ENCODE results near the gene LSR. TPM values are rescaled to one million over a fixed set of nuclear protein-coding genes. Genes with fewer than 3 reads are reported as not detected.

The LSR gene
- total RNA-seq, 3 donors from 2014 or later, result 123 to 302 (median 289) TPM

GRCh38 chr19:35303357-35303915 is 54.6 kb downstream of the LSR start:
- TF ChIP-seq CTCF (IDR thresholded peaks at IDR 0.05), result no peak
- DNase-seq, result no peak
- no peaks in the 10 kb centered on the region for H3K4me1 ChIP-seq (ENCODE audit: low read depth)
- intact Hi-C loops (cut with DNase I, micrococcal nuclease), result no loop called here
- no peaks in the 10 kb centered on the region for H3K9me3 ChIP-seq
- no peaks in the 10 kb centered on the region for H3K36me3 ChIP-seq (ENCODE audit: low read depth)
- H3K4me3 ChIP-seq, result no peak overlapping the region
- no peak for ATAC-seq

- Histone ChIP-seq H3K9me3 (no peaks in the 10 kb centered on the region), H3K36me3 (ENCODE audit: low read depth) (no peaks in the 10 kb centered on the region), H3K4me1 (ENCODE audit: low read depth) (no peaks in the 10 kb centered on the region), H3K4me3 (no peak overlapping the region)
- intact Hi-C loops (cut with DNase I, micrococcal nuclease), result no loop called here
- no peak for DNase-seq
- no peak for TF ChIP-seq CTCF (IDR thresholded peaks at IDR 0.05)
- no peak for ATAC-seq
These were observed 55.2 kb downstream of the LSR start for GRCh38 chr19:35304036-35304435.

- Histone ChIP-seq H3K9me3 (no peaks in the 10 kb centered on the region), H3K36me3 (ENCODE audit: low read depth) (no peaks in the 10 kb centered on the region), H3K4me3 (no peak overlapping the region), H3K4me1 (ENCODE audit: low read depth) (no peaks in the 10 kb centered on the region)
- TF ChIP-seq CTCF (IDR thresholded peaks at IDR 0.05), result no peak
- intact Hi-C loops (cut with DNase I, micrococcal nuclease), result no loop called here
- no peak for ATAC-seq
- no peak for DNase-seq
These were observed 56.4 kb downstream of the LSR start for GRCh38 chr19:35305181-35305580.

GRCh38 chr19:35306473-35307246 is 57.9 kb downstream of the LSR start:
- Histone ChIP-seq H3K36me3 (ENCODE audit: low read depth) (no peaks in the 10 kb centered on the region), H3K4me1 (ENCODE audit: low read depth) (no peaks in the 10 kb centered on the region), H3K4me3 (no peak overlapping the region), H3K9me3 (no peaks in the 10 kb centered on the region)
- intact Hi-C loops (cut with DNase I, micrococcal nuclease), result no loop called here
- ATAC-seq (no peak), DNase-seq (no peak)
- TF ChIP-seq CTCF (IDR thresholded peaks at IDR 0.05), result no peak

GRCh38 chr19:35307931-35308330 is 59.1 kb downstream of the LSR start:
- H3K4me1 ChIP-seq (ENCODE audit: low read depth), result no peaks in the 10 kb centered on the region
- no peak overlapping the region for H3K4me3 ChIP-seq
- intact Hi-C loops (cut with DNase I, micrococcal nuclease), result no loop called here
- ATAC-seq, result no peak
- TF ChIP-seq CTCF (IDR thresholded peaks at IDR 0.05), result no peak
- no peaks in the 10 kb centered on the region for H3K36me3 ChIP-seq (ENCODE audit: low read depth)
- DNase-seq, result no peak
- H3K9me3 ChIP-seq, result no peaks in the 10 kb centered on the region
